Neural progenitor cell (in vitro differentiated cells): Measurements from ENCODE around the gene CYFIP1. TPM values are rescaled to one million over a fixed set of nuclear protein-coding genes. Genes with fewer than 3 reads are reported as not detected.

Experiments
- DNase-seq: peaks from one replicate; pipeline ENCODE4 v3.0.0-alpha.2; 2016; ENCODE audit warnings: low spot score
- H2AFZ ChIP-seq: fragments of 200-600 bp; sonication (generic); replicated peaks from 2 replicates; pipeline ENCODE4 v1.6.1; 2016; ENCODE audit warnings: antibody characterized with exemption
- H3F3A ChIP-seq: fragments of 200-600 bp; sonication (generic); 2 replicates; pipeline ENCODE4 v1.6.1; 2016; ENCODE audit warnings: antibody characterized with exemption, low read depth
- H3K27ac ChIP-seq: fragments of 200-600 bp; sonication (generic); 2 replicates; pipeline ENCODE4 v1.5.1; 2016; ENCODE audit warnings: mild to moderate bottlenecking
- H3K27me3 ChIP-seq: fragments of 200-600 bp; sonication (generic); 2 replicates; pipeline ENCODE4 v1.6.1; 2016; ENCODE audit warnings: mild to moderate bottlenecking, moderate library complexity
- H3K36me3 ChIP-seq: fragments of 200-600 bp; sonication (generic); 2 replicates; pipeline ENCODE4 v1.5.1; 2016
- H3K4me1 ChIP-seq: fragments of 200-600 bp; sonication (generic); 2 replicates; pipeline ENCODE4 v1.6.1; 2016; ENCODE audit warnings: mixed run types
- H3K4me2 ChIP-seq: fragments of 200-600 bp; sonication (generic); 2 replicates; pipeline ENCODE4 v1.6.1; 2016
- H3K4me3 ChIP-seq: fragments of 200-600 bp; sonication (generic); 2 replicates; pipeline ENCODE4 v1.5.1; 2016
- H3K79me2 ChIP-seq: fragments of 200-600 bp; sonication (generic); 2 replicates; pipeline ENCODE4 v1.6.1; 2016; ENCODE audit warnings: low read depth
- H3K9ac ChIP-seq: fragments of 200-600 bp; sonication (generic); 2 replicates; pipeline ENCODE4 v1.6.1; 2016
- H3K9me3 ChIP-seq: fragments of 200-600 bp; sonication (generic); 2 replicates; pipeline ENCODE4 v1.5.1; 2016; ENCODE audit warnings: low read depth
- H4K20me1 ChIP-seq: fragments of 200-600 bp; sonication (generic); 2 replicates; pipeline ENCODE4 v1.6.1; 2016; ENCODE audit warnings: low read depth
- H3K27ac Mint-ChIP-seq: 3 replicates; pipeline ENCODE4 v1.8.0; 2021; ENCODE audit warnings: mixed read lengths
- H3K27me3 Mint-ChIP-seq: 2 replicates; pipeline ENCODE4 v1.8.0; 2022; ENCODE audit warnings: low read depth, mild to moderate bottlenecking, inconsistent platforms, moderate library complexity, mixed read lengths; ENCODE audit not compliant: insufficient read depth
- H3K36me3 Mint-ChIP-seq: 3 replicates; pipeline ENCODE4 v1.8.0; 2021; ENCODE audit warnings: mixed read lengths
- H3K4me1 Mint-ChIP-seq: 3 replicates; pipeline ENCODE4 v1.8.0; 2021; ENCODE audit warnings: mixed read lengths
- H3K4me3 Mint-ChIP-seq: 3 replicates; pipeline ENCODE4 v1.8.0; 2021; ENCODE audit warnings: mild to moderate bottlenecking, moderate library complexity, mixed read lengths
- H3K9me3 Mint-ChIP-seq: 3 replicates; pipeline ENCODE4 v1.8.0; 2020; ENCODE audit warnings: mixed read lengths
- EZH2 ChIP-seq: fragments of 200-600 bp; sonication (generic); IDR thresholded peaks from 2 replicates; pipeline ENCODE4 v1.6.1; 2017; ENCODE audit warnings: antibody characterized with exemption, mild to moderate bottlenecking, moderate library complexity
- EZH2phosphoT487 ChIP-seq: fragments of 200-600 bp; sonication (generic); IDR thresholded peaks from 2 replicates; pipeline ENCODE4 v1.6.1; 2017; ENCODE audit warnings: antibody characterized with exemption
- total RNA-seq: library from RNA; depleted of rRNA; stranded (reverse); fragments of >200 nt; gene quantifications from 2 replicates; pipeline ENCODE4 v1.2.3, GENCODE V29; 2015; ENCODE audit warnings: low replicate concordance
- TF ChIP-seq, protein P1 (sequence below): fragments of 200-600 bp; sonication (generic); IDR thresholded peaks from 2 replicates; pipeline ENCODE4 v1.5.1; 2017; ENCODE audit warnings: antibody characterized with exemption, mild to moderate bottlenecking

The CYFIP1 gene
- total RNA-seq, 1 donor from 2014 or later = 94.6 TPM

- H4K20me1 ChIP-seq = no peaks in the 10 kb centered on the region
- H3K4me3 Mint-ChIP-seq = no peak overlapping the region
- H3K4me3 ChIP-seq = no peak overlapping the region
- no peaks in the 10 kb centered on the region for H3K79me2 ChIP-seq
- H3K4me1 Mint-ChIP-seq = no peaks in the 10 kb centered on the region
- peaks cover 8% of the 10 kb centered on the region for H3K27me3 Mint-ChIP-seq
- peaks cover 37% of the 10 kb centered on the region for H3K36me3 Mint-ChIP-seq
- H3K36me3 ChIP-seq = peaks cover 5% of the 10 kb centered on the region
- H3K9me3 Mint-ChIP-seq = no peaks in the 10 kb centered on the region
- no peak overlapping the region for H2AFZ ChIP-seq
- no peak for DNase-seq
- H3K27ac Mint-ChIP-seq = no peak overlapping the region
- H3K27me3 ChIP-seq = no peaks in the 10 kb centered on the region
- H3K27ac ChIP-seq = no peak overlapping the region
- no peaks in the 10 kb centered on the region for H3K9me3 ChIP-seq
- TF ChIP-seq EZH2 (no peak), EZH2phosphoT487 (no peak)
- TF ChIP-seq, protein P1, sequence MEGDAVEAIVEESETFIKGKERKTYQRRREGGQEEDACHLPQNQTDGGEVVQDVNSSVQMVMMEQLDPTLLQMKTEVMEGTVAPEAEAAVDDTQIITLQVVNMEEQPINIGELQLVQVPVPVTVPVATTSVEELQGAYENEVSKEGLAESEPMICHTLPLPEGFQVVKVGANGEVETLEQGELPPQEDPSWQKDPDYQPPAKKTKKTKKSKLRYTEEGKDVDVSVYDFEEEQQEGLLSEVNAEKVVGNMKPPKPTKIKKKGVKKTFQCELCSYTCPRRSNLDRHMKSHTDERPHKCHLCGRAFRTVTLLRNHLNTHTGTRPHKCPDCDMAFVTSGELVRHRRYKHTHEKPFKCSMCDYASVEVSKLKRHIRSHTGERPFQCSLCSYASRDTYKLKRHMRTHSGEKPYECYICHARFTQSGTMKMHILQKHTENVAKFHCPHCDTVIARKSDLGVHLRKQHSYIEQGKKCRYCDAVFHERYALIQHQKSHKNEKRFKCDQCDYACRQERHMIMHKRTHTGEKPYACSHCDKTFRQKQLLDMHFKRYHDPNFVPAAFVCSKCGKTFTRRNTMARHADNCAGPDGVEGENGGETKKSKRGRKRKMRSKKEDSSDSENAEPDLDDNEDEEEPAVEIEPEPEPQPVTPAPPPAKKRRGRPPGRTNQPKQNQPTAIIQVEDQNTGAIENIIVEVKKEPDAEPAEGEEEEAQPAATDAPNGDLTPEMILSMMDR = no peak
- no peak overlapping the region for H3K4me2 ChIP-seq
- no peaks in the 10 kb centered on the region for H3K4me1 ChIP-seq
- H3K9ac ChIP-seq = no peak overlapping the region
- H3F3A ChIP-seq = no peaks in the 10 kb centered on the region
Observed at GRCh38 chr15:22881739-22882440, 98.3 kb downstream of the CYFIP1 start.

DNA sequence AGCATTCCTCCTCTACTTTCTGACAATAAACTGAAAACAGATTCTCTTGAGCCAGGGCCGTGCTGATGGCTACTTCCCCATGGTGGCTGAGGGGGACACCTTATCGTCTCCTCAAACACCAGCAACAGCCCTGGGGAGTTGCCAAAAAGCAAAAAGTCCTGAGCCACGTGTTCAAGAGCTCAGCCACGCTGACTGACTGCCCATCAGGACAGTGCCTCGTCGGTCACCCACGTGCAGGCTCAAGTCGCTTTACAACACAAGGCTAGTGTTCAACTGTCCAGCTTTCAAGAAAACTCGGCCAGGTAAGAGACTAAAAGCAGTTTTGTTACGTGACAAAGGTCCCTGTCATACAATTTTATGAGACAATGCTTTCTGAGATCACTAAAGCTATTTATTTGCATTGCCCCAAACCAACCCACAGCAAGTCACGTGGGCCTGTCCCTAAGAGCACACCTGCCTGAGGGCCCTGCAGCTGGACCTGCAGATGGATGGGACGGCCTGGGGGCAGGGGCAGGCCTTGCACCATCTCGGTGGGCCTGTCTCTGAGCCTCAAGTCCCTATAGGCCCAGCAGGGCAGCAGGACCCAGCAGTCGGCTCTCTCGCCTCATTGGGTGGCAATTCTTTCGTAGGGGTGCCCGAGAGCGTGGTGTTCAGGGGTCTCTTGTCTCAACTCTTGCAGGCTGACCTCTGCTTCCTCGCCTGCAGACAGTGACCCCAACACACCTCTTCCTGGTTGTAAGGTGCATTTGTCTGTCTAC is 99.0 kb downstream of the CYFIP1 start:
- DNase-seq = no peak
- TF ChIP-seq EZH2 = no peak
- TF ChIP-seq, protein P1 = no peak
- no peak for TF ChIP-seq EZH2phosphoT487
- Mint-ChIP-seq H3K4me3 (no peak overlapping the region), H3K4me1 (peaks cover under 1% of the 10 kb centered on the region), H3K9me3 (no peaks in the 10 kb centered on the region), H3K27ac (peak overlapping the region; percentile 14), H3K36me3 (peaks cover 36% of the 10 kb centered on the region), H3K27me3 (peaks cover 8% of the 10 kb centered on the region)
- H3K9me3 ChIP-seq = no peaks in the 10 kb centered on the region
- H3K4me1 ChIP-seq = no peaks in the 10 kb centered on the region
- no peaks in the 10 kb centered on the region for H4K20me1 ChIP-seq
- no peak overlapping the region for H3K4me2 ChIP-seq
- H3K4me3 ChIP-seq = no peak overlapping the region
- no peaks in the 10 kb centered on the region for H3K27me3 ChIP-seq
- no peaks in the 10 kb centered on the region for H3K79me2 ChIP-seq
- no peaks in the 10 kb centered on the region for H3F3A ChIP-seq
- H3K36me3 ChIP-seq = peaks cover 5% of the 10 kb centered on the region
- H2AFZ ChIP-seq = no peak overlapping the region
- no peak overlapping the region for H3K27ac ChIP-seq
- no peak overlapping the region for H3K9ac ChIP-seq

DNA sequence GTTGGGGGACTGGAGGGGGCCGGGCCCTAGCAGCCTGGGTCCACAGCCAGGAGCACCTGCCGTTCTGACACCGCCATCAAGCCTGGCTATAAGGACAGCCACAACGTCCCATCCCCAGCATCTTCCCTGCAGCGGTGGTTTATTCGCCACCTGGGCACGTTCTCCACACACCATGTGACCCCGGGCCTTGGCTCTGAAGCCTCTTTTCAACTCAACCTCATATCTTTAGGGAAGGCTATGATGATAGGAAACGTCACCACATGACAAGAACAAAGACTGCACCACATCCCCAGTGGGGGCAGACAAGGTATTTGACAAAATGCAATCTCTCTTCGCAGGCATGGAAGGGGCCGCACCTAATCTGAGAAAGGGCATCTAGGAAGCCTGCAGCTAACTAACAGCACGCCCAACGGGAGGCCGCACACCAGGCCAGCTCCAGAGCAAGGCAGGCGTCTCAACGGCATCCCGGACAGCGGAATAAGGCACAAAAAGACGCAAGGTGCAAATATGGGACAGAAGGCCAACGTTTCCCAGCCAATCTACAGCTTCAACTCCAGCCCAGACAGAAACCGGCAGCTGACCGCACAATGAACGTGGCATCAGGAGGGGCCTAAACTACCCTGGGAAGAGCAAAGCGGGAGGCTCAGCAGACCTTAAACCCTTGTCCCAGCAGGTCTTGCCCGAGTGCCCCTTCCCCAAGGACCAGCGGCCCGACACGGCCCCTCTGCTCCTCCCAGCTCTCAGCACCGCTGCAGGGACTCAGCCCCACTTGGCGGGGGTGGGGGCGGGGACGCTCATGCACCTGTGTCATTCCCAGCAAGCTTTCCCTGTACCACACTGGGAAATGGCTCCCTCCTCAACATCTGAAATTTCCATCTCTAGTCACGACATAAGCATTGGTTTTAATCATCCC is 99.8 kb downstream of the CYFIP1 start:
- no peaks in the 10 kb centered on the region for H3K9me3 ChIP-seq
- H3F3A ChIP-seq = no peaks in the 10 kb centered on the region
- Mint-ChIP-seq H3K4me3 (no peak overlapping the region), H3K9me3 (no peaks in the 10 kb centered on the region), H3K4me1 (peaks cover 4% of the 10 kb centered on the region), H3K36me3 (peaks cover 45% of the 10 kb centered on the region), H3K27me3 (peaks cover 8% of the 10 kb centered on the region), H3K27ac (peak overlapping the region; percentile 14)
- TF ChIP-seq EZH2phosphoT487 (no peak), EZH2 (no peak)
- TF ChIP-seq, protein P1 = no peak
- H3K9ac ChIP-seq = no peak overlapping the region
- H3K36me3 ChIP-seq = peaks cover 5% of the 10 kb centered on the region
- no peak overlapping the region for H2AFZ ChIP-seq
- no peaks in the 10 kb centered on the region for H4K20me1 ChIP-seq
- no peak overlapping the region for H3K4me2 ChIP-seq
- no peaks in the 10 kb centered on the region for H3K79me2 ChIP-seq
- no peaks in the 10 kb centered on the region for H3K4me1 ChIP-seq
- no peaks in the 10 kb centered on the region for H3K27me3 ChIP-seq
- H3K4me3 ChIP-seq = no peak overlapping the region
- H3K27ac ChIP-seq = no peak overlapping the region
- DNase-seq = no peak
